Osteocyte (in vitro differentiated cells): Measurements from ENCODE around the gene GLMP. TPM values are rescaled to one million over a fixed set of nuclear protein-coding genes. Genes with fewer than 3 reads are reported as not detected.

ENCODE experiments used
- DNase-seq: peaks from one replicate; pipeline ENCODE4 v3.0.0; 2021; ENCODE audit warnings: mixed read lengths; ENCODE audit not compliant: unreplicated experiment; ENCODE audit errors: extremely low spot score
- H3K27ac Mint-ChIP-seq: one replicate; pipeline ENCODE4 v1.8.0; 2021; ENCODE audit warnings: mild to moderate bottlenecking, mixed read lengths; ENCODE audit not compliant: unreplicated experiment
- H3K27me3 Mint-ChIP-seq: one replicate; pipeline ENCODE4 v1.8.0; 2021; ENCODE audit warnings: mixed read lengths; ENCODE audit not compliant: unreplicated experiment
- H3K36me3 Mint-ChIP-seq: one replicate; pipeline ENCODE4 v1.8.0; 2021; ENCODE audit warnings: mixed read lengths; ENCODE audit not compliant: unreplicated experiment
- H3K4me1 Mint-ChIP-seq: one replicate; pipeline ENCODE4 v1.8.0; 2021; ENCODE audit warnings: mixed read lengths; ENCODE audit not compliant: unreplicated experiment
- H3K4me3 Mint-ChIP-seq: one replicate; pipeline ENCODE4 v1.8.0; 2021; ENCODE audit warnings: mild to moderate bottlenecking, moderate library complexity, mixed read lengths; ENCODE audit not compliant: unreplicated experiment
- H3K9me3 Mint-ChIP-seq: one replicate; pipeline ENCODE4 v1.8.0; 2021; ENCODE audit warnings: mixed read lengths; ENCODE audit not compliant: unreplicated experiment
- CTCF ChIP-seq: fragments of 200-600 bp; sonication (generic); IDR thresholded peaks from 2 replicates; pipeline ENCODE4 v1.5.0; 2021; ENCODE audit warnings: antibody characterized with exemption, mild to moderate bottlenecking, moderate library complexity
- total RNA-seq: library from RNA; stranded (reverse); gene quantifications from 2 replicates; pipeline ENCODE4 v1.2.1, GENCODE V29; 2021

GLMP gene
- total RNA-seq, 1 donor from 2014 or later = 77.1 TPM

GRCh38 chr1:156289857-156290256 lies 5.6 kb downstream of the GLMP start:
- no peak for DNase-seq
- peaks cover 23% of the 10 kb centered on the region for H3K4me1 Mint-ChIP-seq
- no peaks in the 10 kb centered on the region for H3K27me3 Mint-ChIP-seq
- no peak overlapping the region for H3K27ac Mint-ChIP-seq
- peak overlapping the region; percentile 14 for H3K4me3 Mint-ChIP-seq
- peaks cover 7% of the 10 kb centered on the region for H3K36me3 Mint-ChIP-seq
- TF ChIP-seq CTCF = no peak
- no peaks in the 10 kb centered on the region for H3K9me3 Mint-ChIP-seq

GRCh38 chr1:156286061-156286460 lies 9.4 kb downstream of the GLMP start:
- TF ChIP-seq CTCF = no peak
- H3K27me3 Mint-ChIP-seq = no peaks in the 10 kb centered on the region
- no peak for DNase-seq
- H3K27ac Mint-ChIP-seq = no peak overlapping the region
- H3K4me1 Mint-ChIP-seq = peaks cover 28% of the 10 kb centered on the region
- H3K36me3 Mint-ChIP-seq = peaks cover 7% of the 10 kb centered on the region
- H3K4me3 Mint-ChIP-seq = no peak overlapping the region
- H3K9me3 Mint-ChIP-seq = no peaks in the 10 kb centered on the region

DNA sequence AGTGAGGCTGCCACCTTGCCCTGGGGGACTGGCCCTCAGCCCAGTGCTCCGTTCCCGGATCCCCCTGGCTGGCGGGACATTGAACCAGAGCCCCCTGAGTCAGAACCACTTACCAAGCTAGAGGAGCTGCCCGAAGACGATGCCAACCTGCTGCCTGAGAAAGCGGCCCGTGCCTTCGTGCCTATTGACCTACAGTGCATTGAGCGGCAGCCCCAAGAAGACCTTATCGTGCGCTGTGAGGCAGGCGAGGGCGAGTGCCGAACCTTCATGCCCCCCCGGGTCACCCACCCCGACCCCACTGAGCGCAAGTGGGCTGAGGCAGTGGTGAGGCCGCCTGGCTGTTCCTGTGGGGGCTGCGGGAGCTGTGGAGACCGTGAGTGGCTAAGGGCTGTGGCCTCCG lies 10.0 kb downstream of the GLMP start:
- H3K9me3 Mint-ChIP-seq = no peaks in the 10 kb centered on the region
- no peak for DNase-seq
- H3K36me3 Mint-ChIP-seq = peaks cover 7% of the 10 kb centered on the region
- H3K4me3 Mint-ChIP-seq = no peak overlapping the region
- H3K27ac Mint-ChIP-seq = no peak overlapping the region
- peaks cover 31% of the 10 kb centered on the region for H3K4me1 Mint-ChIP-seq
- no peaks in the 10 kb centered on the region for H3K27me3 Mint-ChIP-seq
- TF ChIP-seq CTCF = no peak

DNA sequence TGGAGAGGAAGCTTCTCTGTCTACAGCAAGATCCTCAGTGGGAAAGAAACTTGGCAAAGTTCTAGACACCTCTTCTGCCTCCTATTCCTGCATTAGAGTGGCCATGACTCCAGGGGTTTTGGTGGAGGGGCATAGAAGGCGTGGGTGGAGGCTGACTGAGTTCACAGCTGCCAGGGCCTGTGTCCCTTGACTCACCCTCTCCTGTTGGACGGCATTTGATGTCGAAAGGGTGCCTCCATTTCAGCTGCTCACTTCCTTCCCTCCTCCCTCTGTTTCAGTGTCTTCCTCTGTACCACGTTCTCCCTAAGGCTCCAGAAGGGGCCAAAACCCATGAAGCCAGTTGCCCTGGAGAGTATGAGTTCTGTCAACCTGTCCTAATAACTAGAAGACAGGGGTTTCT lies 10.7 kb downstream of the GLMP start:
- no peak overlapping the region for H3K27ac Mint-ChIP-seq
- no peak for TF ChIP-seq CTCF
- no peaks in the 10 kb centered on the region for H3K9me3 Mint-ChIP-seq
- no peak overlapping the region for H3K4me3 Mint-ChIP-seq
- H3K4me1 Mint-ChIP-seq = peaks cover 28% of the 10 kb centered on the region
- no peak for DNase-seq
- H3K36me3 Mint-ChIP-seq = peaks cover 3% of the 10 kb centered on the region
- H3K27me3 Mint-ChIP-seq = no peaks in the 10 kb centered on the region

- Mint-ChIP-seq H3K27ac (peak within 1 kb of the TSS; percentile 88), H3K4me3 (peak within 1 kb of the TSS; percentile 86), H3K27me3 (no peaks in the 10 kb centered on the region), H3K4me1 (peaks cover 28% of the 10 kb centered on the region), H3K9me3 (no peaks in the 10 kb centered on the region), H3K36me3 (no peaks in the 10 kb centered on the region)
- DNase-seq = no peak
- no peak for TF ChIP-seq CTCF
Measured at GRCh38 chr1:156284112-156284511, 11.4 kb downstream of the GLMP start, which contains the start of gene TMEM79. Gene TMEM79, plus strand, starts transcription at chr1:156284325. Its CDS starts 902 bp downstream, at chr1:156285227.
